ENCODE data around the gene ZNF503.

The ZNF503 gene

GRCh38 chr10:75401569-75402485 is at the start of gene ZNF503:
TSS of gene ZNF503 (minus strand) at chr10:75401764. CDS start at chr10:75401419, 345 bp downstream.
- DNase-seq (ENCODE audit: low read depth) = no peak
- H3K4me3 ChIP-seq (ENCODE audit: low read depth, low read length) = peak within 1 kb of the TSS; percentile 40
- no peak for TF ChIP-seq CTCF (IDR thresholded peaks at IDR 0.05; ENCODE audit: low read depth, low read length, missing control alignments)

DNA sequence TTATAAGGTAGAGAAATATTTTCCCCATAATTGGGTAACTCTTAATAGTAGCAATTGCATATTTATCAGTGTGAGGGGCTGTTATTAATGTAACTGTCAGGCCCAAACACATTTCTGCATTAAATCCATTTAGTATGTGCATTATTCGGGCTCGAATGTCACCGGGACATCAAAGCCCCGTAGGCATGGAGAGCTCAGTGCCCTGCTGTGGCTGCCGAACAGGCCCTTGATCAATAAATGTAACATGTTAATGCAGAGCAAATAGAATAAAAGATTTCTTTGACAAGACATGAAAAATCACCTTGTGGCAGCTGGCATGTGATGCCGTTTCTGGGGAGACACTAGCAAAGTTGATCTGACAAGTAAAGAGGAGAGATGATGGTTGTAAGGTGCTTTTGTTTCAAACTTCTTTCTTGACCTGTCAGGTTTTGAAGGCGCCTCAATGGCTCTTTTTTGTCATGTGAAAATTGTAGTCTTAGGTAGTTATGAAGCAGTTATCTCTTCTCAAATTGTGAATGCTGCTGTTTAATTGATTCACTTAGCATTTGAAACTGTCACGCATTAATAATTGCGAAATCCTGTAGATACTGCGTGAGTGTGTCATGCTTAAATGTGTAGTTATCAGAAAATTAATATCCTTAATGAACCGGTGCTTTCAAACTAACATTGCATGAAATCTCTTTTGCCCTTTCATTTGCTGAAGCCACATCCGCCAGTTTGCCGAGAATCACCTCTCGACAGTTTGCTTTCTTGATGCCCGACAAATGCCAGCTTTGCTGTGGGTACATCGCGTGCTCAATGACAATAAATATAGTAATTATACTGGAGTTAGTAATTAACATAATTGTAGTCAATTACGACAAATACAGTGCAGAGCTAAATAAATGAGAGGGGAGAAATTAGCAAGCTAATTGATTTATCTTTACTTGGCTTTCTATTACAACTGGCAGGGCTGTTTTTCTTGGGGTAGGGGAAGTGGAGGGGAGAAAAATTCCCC is 49.4 kb upstream of the ZNF503 start:
- H3K4me3 ChIP-seq (ENCODE audit: low read depth, low read length) = no peak overlapping the region
- no peak for TF ChIP-seq CTCF (IDR thresholded peaks at IDR 0.05; ENCODE audit: low read depth, low read length, missing control alignments)
- DNase-seq (ENCODE audit: low read depth) = no peak

GRCh38 chr10:75450075-75450445 is 48.5 kb upstream of the ZNF503 start:
- no peak for TF ChIP-seq CTCF (IDR thresholded peaks at IDR 0.05; ENCODE audit: low read depth, low read length, missing control alignments)
- H3K4me3 ChIP-seq (ENCODE audit: low read depth, low read length) = no peak overlapping the region
- DNase-seq (ENCODE audit: low read depth) = no peak

DNA sequence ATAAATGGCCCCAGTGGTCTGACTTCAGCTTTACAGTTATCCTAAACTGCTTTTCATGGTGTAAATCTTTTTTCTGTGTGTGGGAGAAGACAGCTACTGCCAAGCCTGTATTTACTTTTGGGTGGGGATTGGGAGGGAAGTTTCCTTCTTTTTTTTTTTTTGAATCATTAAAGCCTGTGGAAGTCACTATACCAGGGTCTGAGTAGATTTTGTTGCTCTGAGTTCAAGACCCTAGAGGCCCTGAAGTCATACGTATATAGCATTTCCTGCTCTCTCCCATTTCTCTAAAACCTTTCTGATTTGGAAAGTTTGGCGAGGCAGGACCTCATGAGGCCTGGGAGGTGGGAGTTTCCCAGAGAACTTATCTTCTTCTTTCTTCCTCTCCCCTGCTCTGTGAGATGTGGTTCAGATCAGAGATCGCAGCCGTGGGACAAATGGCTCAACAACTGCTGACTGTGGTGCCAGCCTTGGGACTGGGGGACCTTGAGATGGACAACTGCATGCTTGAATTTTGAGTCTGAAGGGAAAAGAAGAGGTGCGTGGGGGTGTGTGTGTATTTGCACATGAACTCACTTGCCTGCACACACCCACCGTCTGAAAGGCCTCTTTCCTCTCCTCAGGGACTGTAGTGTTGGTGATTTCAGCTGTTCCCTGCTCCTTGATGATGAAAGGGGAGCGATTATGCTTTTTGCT is 48.0 kb upstream of the ZNF503 start:
- no peak overlapping the region for H3K4me3 ChIP-seq (ENCODE audit: low read depth, low read length)
- no peak for DNase-seq (ENCODE audit: low read depth)
- no peak for TF ChIP-seq CTCF (IDR thresholded peaks at IDR 0.05; ENCODE audit: low read depth, low read length, missing control alignments)

DNA sequence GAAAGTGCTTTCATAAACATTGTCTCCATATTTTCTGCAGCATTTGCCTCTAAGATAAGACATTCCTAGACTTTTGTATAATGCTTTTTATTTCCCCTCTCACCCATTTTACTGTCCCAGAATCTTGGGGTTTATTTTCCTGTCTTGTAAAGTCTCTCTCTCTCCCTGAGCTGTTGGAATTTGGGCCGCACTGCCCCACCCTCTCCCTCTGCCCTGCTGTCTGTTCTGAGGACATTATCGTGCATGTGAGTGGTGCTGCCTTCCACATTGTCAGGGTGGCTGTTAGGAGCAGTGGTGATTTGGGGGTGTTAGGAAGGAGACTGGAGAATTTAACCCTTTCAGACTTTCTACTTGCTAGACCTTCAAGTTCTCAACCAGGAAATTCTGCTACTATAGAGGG is 46.6 kb upstream of the ZNF503 start:
- TF ChIP-seq CTCF (IDR thresholded peaks at IDR 0.05; ENCODE audit: low read depth, low read length, missing control alignments) = no peak
- DNase-seq (ENCODE audit: low read depth) = no peak
- no peak overlapping the region for H3K4me3 ChIP-seq (ENCODE audit: low read depth, low read length)

- H3K4me3 ChIP-seq (ENCODE audit: low read depth, low read length) = no peak overlapping the region
- TF ChIP-seq CTCF (IDR thresholded peaks at IDR 0.05; ENCODE audit: low read depth, low read length, missing control alignments) = no peak
- no peak for DNase-seq (ENCODE audit: low read depth)
Measured at GRCh38 chr10:75446508-75446907, 44.9 kb upstream of the ZNF503 start.
